OCI-LY1 (cell line): ENCODE results near the gene HAND2.

Source experiments
- H2AFZ ChIP-seq: fragments of 200-600 bp; sonication (generic), shearing (Covaris generic); 2 replicates; pipeline ENCODE4 v1.6.0; 2014; ENCODE audit warnings: antibody characterized with exemption, mild to moderate bottlenecking, low read length
- H3F3A ChIP-seq: fragments of 200-600 bp; sonication (generic), shearing (Covaris generic); 2 replicates; pipeline ENCODE4 v1.6.0; 2014; ENCODE audit warnings: mild to moderate bottlenecking, antibody characterized with exemption, low read length, moderate library complexity; ENCODE audit not compliant: insufficient read depth
- H3K27ac ChIP-seq: fragments of 200-600 bp; sonication (generic); 2 replicates; pipeline ENCODE4 v1.5.1; 2014; ENCODE audit warnings: low read length, mixed run types, mild to moderate bottlenecking, low read depth; ENCODE audit not compliant: poor library complexity, severe bottlenecking
- H3K27me3 ChIP-seq: fragments of 200-600 bp; sonication (generic); 2 replicates; pipeline ENCODE4 v1.6.0; 2014; ENCODE audit warnings: antibody characterized with exemption, mild to moderate bottlenecking, low read length, moderate library complexity; ENCODE audit not compliant: insufficient read depth
- H3K36me3 ChIP-seq: fragments of 200-600 bp; sonication (generic); 2 replicates; pipeline ENCODE4 v1.6.1; 2014; ENCODE audit warnings: mild to moderate bottlenecking, antibody characterized with exemption, low read length, moderate library complexity, mixed read lengths; ENCODE audit not compliant: insufficient read depth
- H3K4me1 ChIP-seq: fragments of 200-600 bp; sonication (generic); 2 replicates; pipeline ENCODE4 v1.5.1; 2014; ENCODE audit warnings: mild to moderate bottlenecking, low read length, moderate library complexity; ENCODE audit not compliant: insufficient read depth, severe bottlenecking
- H3K4me2 ChIP-seq: fragments of 200-600 bp; sonication (generic), shearing (Covaris generic); 2 replicates; pipeline ENCODE4 v1.6.1; 2014; ENCODE audit warnings: low read length
- H3K4me3 ChIP-seq: fragments of 200-600 bp; sonication (generic); 2 replicates; pipeline ENCODE4 v1.5.1; 2014; ENCODE audit warnings: low read length, low read depth, mild to moderate bottlenecking, mixed read lengths; ENCODE audit not compliant: poor library complexity, severe bottlenecking
- H3K79me2 ChIP-seq: fragments of 200-600 bp; shearing (Covaris generic); 2 replicates; pipeline ENCODE4 v1.6.1; 2016; ENCODE audit warnings: mixed run types, low read length, mixed read lengths; ENCODE audit not compliant: insufficient read depth
- H3K9ac ChIP-seq: fragments of 200-600 bp; sonication (generic), shearing (Covaris generic); 2 replicates; pipeline ENCODE4 v1.6.1; 2014; ENCODE audit warnings: mild to moderate bottlenecking, low read length, mixed read lengths
- H3K9me2 ChIP-seq: fragments of 200-600 bp; sonication (generic), shearing (Covaris generic); 2 replicates; pipeline ENCODE4 v1.6.1; 2014; ENCODE audit warnings: low read depth, mild to moderate bottlenecking, low read length, mixed read lengths
- H3K9me3 ChIP-seq: fragments of 200-600 bp; shearing (Covaris generic); 2 replicates; pipeline ENCODE4 v1.6.1; 2014; ENCODE audit warnings: low read length, mixed read lengths
- H4K20me1 ChIP-seq: fragments of 200-600 bp; sonication (generic), shearing (Covaris generic); 2 replicates; pipeline ENCODE4 v1.6.0; 2016; ENCODE audit warnings: mild to moderate bottlenecking, low read length; ENCODE audit not compliant: insufficient read depth
- EZH2 ChIP-seq: fragments of 200-600 bp; sonication (generic), shearing (Covaris generic); IDR thresholded peaks from 2 replicates; pipeline ENCODE4 v1.8.0; 2017; ENCODE audit warnings: borderline replicate concordance, mixed run types, mild to moderate bottlenecking, antibody characterized with exemption, low read length, moderate library complexity, mixed read lengths
- TF ChIP-seq, protein P1 (sequence below): fragments of 200-600 bp; sonication (generic), shearing (Covaris generic); IDR thresholded peaks from 2 replicates; pipeline ENCODE4 v1.5.1; 2017; ENCODE audit warnings: mild to moderate bottlenecking, antibody characterized with exemption, low read length, moderate library complexity, mixed read lengths

Gene HAND2

DNA sequence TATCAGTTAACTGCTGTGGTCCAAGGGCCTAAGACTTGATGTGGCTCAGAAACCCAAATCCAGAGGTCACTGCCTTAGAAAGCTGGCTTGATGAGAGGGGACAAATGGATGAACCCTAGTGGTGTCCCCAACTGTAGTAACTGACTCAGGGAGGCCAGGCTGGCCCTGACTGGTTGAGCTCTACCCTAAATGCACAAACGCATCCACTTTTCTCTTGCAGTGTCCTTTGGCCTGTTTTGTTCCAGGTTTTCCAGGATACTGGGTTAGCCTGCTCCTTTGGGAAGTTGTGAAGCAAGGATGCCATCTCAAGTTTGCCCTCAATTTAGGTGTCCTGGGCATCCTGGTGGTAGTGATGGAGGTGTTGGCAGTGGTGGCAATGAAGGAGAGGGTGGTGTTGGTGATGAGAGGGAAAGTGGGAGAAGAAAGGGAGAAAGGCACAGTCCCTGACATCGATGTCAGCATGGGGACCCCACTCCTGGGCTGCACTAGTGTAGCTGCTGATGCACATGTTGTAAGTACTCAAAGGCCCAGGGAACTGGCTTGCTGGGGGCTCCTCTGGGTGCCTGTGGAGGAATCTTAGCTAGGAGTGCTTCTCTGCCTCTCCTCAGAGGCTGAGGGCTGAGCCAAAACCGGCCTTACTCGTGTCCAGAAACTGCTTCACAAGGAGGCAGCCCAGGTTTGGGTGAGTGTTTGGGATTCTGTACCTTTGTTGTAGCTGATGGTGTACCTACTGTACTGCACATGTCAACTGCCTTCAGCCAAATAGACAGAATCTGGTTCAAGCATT, 2.9 kb upstream of the HAND2 start:
- H3K4me1 ChIP-seq = no peaks in the 10 kb centered on the region
- H3K9me2 ChIP-seq = no peaks in the 10 kb centered on the region
- no peaks in the 10 kb centered on the region for H3K9me3 ChIP-seq
- no peaks in the 10 kb centered on the region; the same call in 1 of the 2 replicates for H3K27me3 ChIP-seq
- no peak overlapping the region for H3K4me2 ChIP-seq
- no peak overlapping the region for H3K9ac ChIP-seq
- TF ChIP-seq EZH2 = no peak
- TF ChIP-seq, protein P1, sequence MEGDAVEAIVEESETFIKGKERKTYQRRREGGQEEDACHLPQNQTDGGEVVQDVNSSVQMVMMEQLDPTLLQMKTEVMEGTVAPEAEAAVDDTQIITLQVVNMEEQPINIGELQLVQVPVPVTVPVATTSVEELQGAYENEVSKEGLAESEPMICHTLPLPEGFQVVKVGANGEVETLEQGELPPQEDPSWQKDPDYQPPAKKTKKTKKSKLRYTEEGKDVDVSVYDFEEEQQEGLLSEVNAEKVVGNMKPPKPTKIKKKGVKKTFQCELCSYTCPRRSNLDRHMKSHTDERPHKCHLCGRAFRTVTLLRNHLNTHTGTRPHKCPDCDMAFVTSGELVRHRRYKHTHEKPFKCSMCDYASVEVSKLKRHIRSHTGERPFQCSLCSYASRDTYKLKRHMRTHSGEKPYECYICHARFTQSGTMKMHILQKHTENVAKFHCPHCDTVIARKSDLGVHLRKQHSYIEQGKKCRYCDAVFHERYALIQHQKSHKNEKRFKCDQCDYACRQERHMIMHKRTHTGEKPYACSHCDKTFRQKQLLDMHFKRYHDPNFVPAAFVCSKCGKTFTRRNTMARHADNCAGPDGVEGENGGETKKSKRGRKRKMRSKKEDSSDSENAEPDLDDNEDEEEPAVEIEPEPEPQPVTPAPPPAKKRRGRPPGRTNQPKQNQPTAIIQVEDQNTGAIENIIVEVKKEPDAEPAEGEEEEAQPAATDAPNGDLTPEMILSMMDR = no peak
- no peak overlapping the region for H3K4me3 ChIP-seq
- no peak overlapping the region for H3K27ac ChIP-seq
- H3F3A ChIP-seq = no peaks in the 10 kb centered on the region
- H4K20me1 ChIP-seq = no peaks in the 10 kb centered on the region
- H3K79me2 ChIP-seq = no peaks in the 10 kb centered on the region
- H3K36me3 ChIP-seq = no peaks in the 10 kb centered on the region
- H2AFZ ChIP-seq = no peak overlapping the region

- Histone ChIP-seq H3K4me2 (no peak overlapping the region), H3K9me2 (no peaks in the 10 kb centered on the region), H3K79me2 (no peaks in the 10 kb centered on the region), H3K9me3 (no peaks in the 10 kb centered on the region), H3F3A (no peaks in the 10 kb centered on the region), H3K27me3 (no peaks in the 10 kb centered on the region; the same call in 1 of the 2 replicates), H3K9ac (no peak overlapping the region), H4K20me1 (no peaks in the 10 kb centered on the region), H3K36me3 (no peaks in the 10 kb centered on the region), H2AFZ (no peak overlapping the region), H3K27ac (no peak overlapping the region), H3K4me3 (no peak overlapping the region), H3K4me1 (no peaks in the 10 kb centered on the region)
- TF ChIP-seq, protein P1 = no peak
- TF ChIP-seq EZH2 = no peak
Observed at GRCh38 chr4:173531086-173531965, 1.3 kb upstream of the HAND2 start.

- H3K36me3 ChIP-seq = no peaks in the 10 kb centered on the region
- H3K9ac ChIP-seq = no peak overlapping the region
- no peak overlapping the region for H3K4me2 ChIP-seq
Observed at GRCh38 chr4:173530326-173531085, 477 bp upstream of the HAND2 start.

More at GRCh38 chr4:173530326-173531085, 477 bp upstream of the HAND2 start:
- TF ChIP-seq, protein P1 = no peak
- TF ChIP-seq EZH2 = no peak
- Histone ChIP-seq H3K27ac (no peak overlapping the region), H3K9me2 (no peaks in the 10 kb centered on the region), H3K9me3 (no peaks in the 10 kb centered on the region), H3K79me2 (no peaks in the 10 kb centered on the region), H3K27me3 (peaks cover 3% of the 10 kb centered on the region; the same call in 1 of the 2 replicates), H2AFZ (no peak overlapping the region), H3K4me3 (no peak overlapping the region), H4K20me1 (no peaks in the 10 kb centered on the region), H3K4me1 (no peaks in the 10 kb centered on the region), H3F3A (no peaks in the 10 kb centered on the region)
